Fibroblast of lung (primary cell): ENCODE measurements around the gene GLG1.

Experiments
- CTCF ChIP-seq, 2 donors: IDR thresholded peaks in 1 of 2; conservative IDR thresholded peaks in 1 of 2; 1 replicate in 1 of 2; 2 replicates in 1 of 2; pipeline ENCODE4 v1.5.1; 2011 to 2012; ENCODE audit warnings: low read length in 2 of 2, control low read depth in 1 of 2, inconsistent platforms in 1 of 2, low read depth in 1 of 2, mild to moderate bottlenecking in 1 of 2
- EZH2 ChIP-seq: IDR thresholded peaks from 2 replicates; pipeline ENCODE4 v1.5.1; 2012; ENCODE audit warnings: low read length, control low read depth, mild to moderate bottlenecking; ENCODE audit errors: missing control alignments

GRCh38 chr16:74522160-74522559, 84.8 kb downstream of the GLG1 start:
- TF ChIP-seq CTCF (conservative IDR thresholded peaks at IDR 0.05 in 1 of 2, IDR thresholded peaks at IDR 0.05 in 1 of 2; ENCODE audit: low read depth in 1 of 2, low read length in 2 of 2) (no peak), EZH2 (no peak)
